Neuron (in vitro differentiated cells): ENCODE data around the gene CLBA1.

ENCODE experiments used
- H2AFZ ChIP-seq: one replicate; pipeline ENCODE4 v1.6.1; 2013; ENCODE audit warnings: low read depth, mild to moderate bottlenecking, inconsistent platforms, low read length, moderate library complexity
- H3K27me3 ChIP-seq: one replicate; pipeline ENCODE4 v1.6.1; 2013; ENCODE audit warnings: low read length; ENCODE audit not compliant: insufficient read depth
- H3K36me3 ChIP-seq: one replicate; pipeline ENCODE4 v1.6.1; 2013; ENCODE audit warnings: low read length; ENCODE audit not compliant: insufficient read depth
- H3K4me1 ChIP-seq: one replicate; pipeline ENCODE4 v1.6.1; 2013; ENCODE audit warnings: low read length; ENCODE audit not compliant: insufficient read depth
- H3K4me3 ChIP-seq: 2 replicates; pipeline ENCODE4 v1.5.1; 2013; ENCODE audit warnings: mild to moderate bottlenecking, low read length, moderate library complexity
- H3K9me3 ChIP-seq: one replicate; pipeline ENCODE4 v1.6.1; 2013; ENCODE audit warnings: low read length

The CLBA1 gene

DNA sequence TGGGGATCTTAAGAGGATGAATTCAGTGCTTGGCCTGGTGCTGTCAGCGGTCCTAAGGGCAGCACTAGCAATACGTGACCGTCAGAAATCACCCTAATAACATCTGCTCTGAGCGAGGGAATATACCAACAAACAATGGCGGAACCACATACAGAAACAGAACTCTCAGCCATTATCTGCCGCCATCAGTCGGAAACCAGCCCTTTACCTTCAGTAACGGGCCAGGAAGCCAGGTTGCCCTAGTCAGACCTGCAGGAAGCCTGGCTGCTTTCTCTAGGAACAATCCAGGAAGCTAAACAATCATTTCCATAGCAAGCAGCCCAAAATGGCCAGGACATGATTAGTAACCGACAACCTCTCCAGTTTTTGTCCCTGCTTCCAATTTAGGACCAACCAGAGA lies 29.7 kb downstream of the CLBA1 start:
- H3K4me1 ChIP-seq: peaks cover 20% of the 10 kb centered on the region
- H2AFZ ChIP-seq: no peak overlapping the region
- peaks cover 24% of the 10 kb centered on the region for H3K36me3 ChIP-seq
- H3K4me3 ChIP-seq: no peak overlapping the region
- H3K9me3 ChIP-seq: no peaks in the 10 kb centered on the region
- H3K27me3 ChIP-seq: no peaks in the 10 kb centered on the region

- Histone ChIP-seq H3K4me1 (peaks cover 18% of the 10 kb centered on the region), H3K4me3 (no peak overlapping the region), H3K36me3 (peaks cover 17% of the 10 kb centered on the region), H3K9me3 (no peaks in the 10 kb centered on the region), H3K27me3 (no peaks in the 10 kb centered on the region), H2AFZ (no peak overlapping the region)
Observed at GRCh38 chr14:105015905-105016304, 30.3 kb downstream of the CLBA1 start.

GRCh38 chr14:105018414-105018813 lies 32.8 kb downstream of the CLBA1 start:
- no peaks in the 10 kb centered on the region for H3K36me3 ChIP-seq
- H3K9me3 ChIP-seq: no peaks in the 10 kb centered on the region
- H2AFZ ChIP-seq: no peak overlapping the region
- H3K4me3 ChIP-seq: no peak overlapping the region
- peaks cover 18% of the 10 kb centered on the region for H3K4me1 ChIP-seq
- H3K27me3 ChIP-seq: no peaks in the 10 kb centered on the region

- no peaks in the 10 kb centered on the region for H3K27me3 ChIP-seq
- H3K36me3 ChIP-seq: no peaks in the 10 kb centered on the region
- peak overlapping the region; percentile 39 for H2AFZ ChIP-seq
- peaks cover 14% of the 10 kb centered on the region for H3K4me1 ChIP-seq
- peak overlapping the region; percentile 96 for H3K4me3 ChIP-seq
- no peaks in the 10 kb centered on the region for H3K9me3 ChIP-seq
Observed at GRCh38 chr14:105019861-105020814, 34.5 kb downstream of the CLBA1 start.

GRCh38 chr14:105020815-105021655 lies 35.4 kb downstream of the CLBA1 start, which contains the start of gene CDCA4:
CDCA4 (minus strand) TSS chr14:105021083; CDS start chr14:105011929, 9,154 bp downstream.
- H2AFZ ChIP-seq: peak within 1 kb of the TSS; percentile 57
- H3K4me3 ChIP-seq: peak within 1 kb of the TSS; percentile 96
- H3K4me1 ChIP-seq: peaks cover 14% of the 10 kb centered on the region
- H3K9me3 ChIP-seq: no peaks in the 10 kb centered on the region
- H3K36me3 ChIP-seq: no peaks in the 10 kb centered on the region
- H3K27me3 ChIP-seq: no peaks in the 10 kb centered on the region

DNA sequence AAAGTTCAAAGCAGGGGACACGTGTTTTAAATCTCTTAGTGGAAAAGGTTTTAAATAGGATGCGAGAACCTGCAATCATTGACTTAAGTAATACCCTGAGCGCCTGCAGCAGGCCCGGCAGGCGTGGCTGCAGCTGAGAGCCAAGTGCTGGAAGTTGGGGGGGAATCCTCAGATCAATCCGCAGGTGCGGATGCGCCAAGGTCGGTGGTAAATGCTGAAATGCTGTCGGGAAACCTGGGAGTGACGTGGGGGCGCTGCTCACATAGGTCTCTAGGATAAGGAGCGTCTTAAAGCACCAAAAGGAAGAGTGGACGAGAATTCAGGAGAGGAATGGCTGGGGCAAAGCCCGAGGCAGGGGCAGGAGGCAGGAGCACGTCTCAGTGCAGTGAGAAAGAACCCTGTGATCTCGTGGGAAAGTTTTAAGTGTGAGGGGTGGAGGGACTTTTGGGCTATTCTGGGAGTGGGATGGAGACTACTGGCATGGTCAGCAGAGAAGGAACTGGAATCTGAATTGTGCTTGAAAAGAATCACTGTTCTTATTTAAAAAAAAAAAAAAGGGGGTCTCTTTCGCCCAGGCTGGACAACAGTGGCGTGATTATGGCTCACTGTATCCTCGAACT lies 36.2 kb downstream of the CLBA1 start:
- Histone ChIP-seq H3K4me1 (peaks cover 14% of the 10 kb centered on the region), H3K9me3 (no peaks in the 10 kb centered on the region), H3K27me3 (no peaks in the 10 kb centered on the region), H3K36me3 (no peaks in the 10 kb centered on the region), H2AFZ (peak overlapping the region; percentile 57), H3K4me3 (peak overlapping the region; percentile 78)

GRCh38 chr14:105022276-105022670 lies 36.7 kb downstream of the CLBA1 start:
- Histone ChIP-seq H3K36me3 (no peaks in the 10 kb centered on the region), H3K4me1 (peaks cover 14% of the 10 kb centered on the region), H3K4me3 (peak overlapping the region; percentile 78), H3K27me3 (no peaks in the 10 kb centered on the region), H3K9me3 (no peaks in the 10 kb centered on the region), H2AFZ (no peak overlapping the region)

GRCh38 chr14:105023144-105023543 lies 37.6 kb downstream of the CLBA1 start:
- Histone ChIP-seq H3K27me3 (no peaks in the 10 kb centered on the region), H2AFZ (no peak overlapping the region), H3K9me3 (no peaks in the 10 kb centered on the region), H3K4me1 (peaks cover 14% of the 10 kb centered on the region), H3K4me3 (no peak overlapping the region), H3K36me3 (no peaks in the 10 kb centered on the region)

DNA sequence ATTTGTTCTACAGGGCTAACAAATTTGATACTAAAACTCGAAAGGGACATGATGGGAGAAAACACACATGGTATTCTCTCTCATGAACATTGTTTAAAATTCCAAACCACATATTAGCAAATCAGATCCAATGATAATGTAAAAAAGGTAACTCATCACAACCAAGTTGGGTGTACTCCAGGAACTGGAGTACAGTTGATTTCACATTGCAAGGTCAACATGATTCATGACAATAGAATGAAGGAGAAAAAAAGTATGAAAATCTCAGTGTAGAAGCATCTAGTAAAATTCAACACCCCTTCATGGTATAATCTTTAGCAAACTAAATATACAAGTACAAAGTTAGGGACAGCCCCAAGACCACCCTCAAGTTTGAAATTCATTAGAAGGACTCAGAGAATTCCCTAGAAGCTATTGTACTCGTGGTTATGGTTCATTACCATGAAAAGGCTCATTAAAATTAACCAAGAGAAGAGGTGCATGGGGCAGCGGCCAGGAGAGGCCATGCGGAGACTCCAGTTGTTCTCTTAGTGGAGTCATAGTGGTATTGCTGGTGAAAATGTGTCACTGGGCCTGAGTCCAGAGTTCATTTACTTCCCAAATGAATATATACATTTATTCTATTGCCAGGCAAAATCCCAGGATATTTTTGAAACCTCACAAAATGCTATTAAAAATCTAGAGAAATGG lies 38.3 kb downstream of the CLBA1 start:
- Histone ChIP-seq H2AFZ (no peak overlapping the region), H3K9me3 (no peaks in the 10 kb centered on the region), H3K4me3 (no peak overlapping the region), H3K36me3 (no peaks in the 10 kb centered on the region), H3K4me1 (peaks cover 10% of the 10 kb centered on the region), H3K27me3 (no peaks in the 10 kb centered on the region)

DNA sequence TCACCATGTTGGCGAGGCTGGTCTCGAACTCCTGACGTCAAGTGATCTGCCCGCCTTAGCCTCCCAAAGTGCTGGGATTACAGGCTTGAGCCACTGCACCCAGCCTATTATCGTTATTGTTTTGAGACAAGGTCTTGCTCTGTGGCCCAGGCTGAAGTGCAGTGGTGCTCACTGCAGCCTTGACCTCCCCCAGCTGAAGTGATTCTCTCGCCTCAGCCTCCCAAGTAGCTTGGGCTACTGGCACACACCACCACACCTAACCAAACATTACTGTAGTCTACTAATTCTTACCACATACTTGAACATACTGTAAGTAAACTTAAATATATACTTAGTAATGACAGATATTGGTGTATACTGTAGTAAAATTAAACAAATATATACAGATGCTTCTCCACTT lies 39.8 kb downstream of the CLBA1 start:
- Histone ChIP-seq H2AFZ (no peak overlapping the region), H3K4me3 (no peak overlapping the region), H3K27me3 (no peaks in the 10 kb centered on the region), H3K36me3 (no peaks in the 10 kb centered on the region), H3K9me3 (no peaks in the 10 kb centered on the region), H3K4me1 (peaks cover 4% of the 10 kb centered on the region)

- H2AFZ ChIP-seq: no peak overlapping the region
- no peak overlapping the region for H3K4me3 ChIP-seq
- H3K4me1 ChIP-seq: peaks cover 4% of the 10 kb centered on the region
- H3K27me3 ChIP-seq: no peaks in the 10 kb centered on the region
- no peaks in the 10 kb centered on the region for H3K9me3 ChIP-seq
- no peaks in the 10 kb centered on the region for H3K36me3 ChIP-seq
Observed at GRCh38 chr14:105026033-105026785, 40.6 kb downstream of the CLBA1 start.
